Stimulated activated CD8-positive, alpha-beta memory T cell treated with anti-CD3 and anti-CD28 coated beads, Interleukin-4, amount 100 ng/mL, for 4 hours (primary cell): Measurements from ENCODE around the gene NTSR1.

ENCODE experiments used
- DNase-seq, 2 donors: peaks; one replicate each; pipeline ENCODE4 v3.0.0-alpha.2; 2020; ENCODE audit warnings: low read depth in 2 of 2, low spot score in 1 of 2

NTSR1 gene

DNA sequence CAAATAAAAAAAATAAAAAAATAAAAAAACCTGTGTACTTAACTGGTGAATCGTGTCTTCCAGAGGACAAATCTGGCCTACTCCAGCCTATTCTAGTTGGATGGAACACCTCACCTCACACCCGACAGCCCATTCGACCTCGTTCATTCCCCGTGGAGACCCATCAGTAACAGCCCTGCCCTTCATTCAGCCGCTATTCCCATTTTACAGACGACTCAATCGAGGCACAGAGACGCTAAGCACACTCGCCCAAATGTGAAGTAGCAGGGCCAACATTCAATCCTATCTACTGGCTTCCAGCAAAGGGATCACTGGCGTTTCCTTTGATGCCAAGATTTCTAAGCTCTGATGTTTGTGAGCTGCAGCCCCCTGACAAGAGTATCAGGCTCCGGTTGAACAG lies 1.8 kb upstream of the NTSR1 start:
- no peak for DNase-seq

DNA sequence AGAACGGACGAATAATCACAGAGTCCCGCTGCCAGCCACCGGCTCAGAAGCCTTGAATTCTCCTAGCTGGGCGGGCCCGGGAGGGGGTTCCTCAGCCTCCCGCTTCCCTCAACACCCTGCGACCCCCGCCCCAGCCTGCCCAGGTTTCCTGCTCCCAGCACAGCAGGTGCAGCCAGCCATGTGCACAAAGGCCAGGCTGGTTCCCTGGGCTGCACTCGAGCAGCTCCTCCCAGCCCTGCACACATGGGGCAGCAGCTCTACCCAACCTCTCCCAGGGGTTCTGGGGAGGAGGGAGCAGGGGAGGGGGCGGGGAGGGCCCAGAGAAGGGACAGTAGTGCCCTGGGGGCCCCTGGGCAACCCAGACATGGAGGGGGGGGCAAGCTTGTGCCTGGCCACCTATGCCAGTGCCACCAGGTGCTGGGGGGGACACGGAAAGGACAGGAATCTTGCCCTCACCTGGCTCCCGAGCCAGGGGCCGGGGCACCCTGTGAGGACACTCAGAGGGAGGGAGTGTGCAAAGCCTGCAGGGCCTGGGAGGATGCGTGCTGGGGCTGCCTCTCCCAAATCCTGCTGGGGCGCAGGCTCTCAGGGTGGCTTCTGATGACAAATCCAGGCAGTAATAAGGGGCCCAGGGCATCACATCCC lies 1.2 kb upstream of the NTSR1 start:
- DNase-seq, result no peak

DNA sequence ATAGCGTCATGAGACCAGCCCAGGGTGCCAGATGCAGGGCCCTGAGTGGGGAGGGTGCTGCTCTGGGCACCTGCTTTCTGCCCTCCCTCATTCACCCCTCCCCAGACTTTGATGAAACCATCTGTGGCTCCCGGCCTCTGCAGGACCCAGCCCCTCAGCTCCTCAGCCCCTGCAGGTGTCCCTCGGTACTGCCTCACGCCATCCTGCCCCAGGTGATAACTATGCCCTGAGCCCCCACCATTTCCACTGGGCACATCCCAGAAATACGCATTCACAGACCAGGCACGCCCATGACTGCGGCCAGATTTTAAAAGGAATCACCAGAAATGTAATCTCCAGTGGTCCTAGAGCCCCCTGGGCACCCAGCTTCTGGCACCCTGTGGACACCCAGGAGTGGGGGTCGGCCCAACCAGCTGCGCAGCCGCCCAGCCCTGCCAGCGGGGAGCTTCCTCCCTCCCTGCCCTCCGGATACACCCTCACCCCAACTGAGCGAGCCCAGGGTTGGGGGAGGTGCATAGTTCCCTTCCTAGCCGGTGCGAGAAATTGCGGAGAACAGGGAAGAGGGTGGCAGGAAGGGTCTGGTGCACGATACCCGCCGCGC lies 615 bp upstream of the NTSR1 start:
- DNase-seq, result no peak

DNA sequence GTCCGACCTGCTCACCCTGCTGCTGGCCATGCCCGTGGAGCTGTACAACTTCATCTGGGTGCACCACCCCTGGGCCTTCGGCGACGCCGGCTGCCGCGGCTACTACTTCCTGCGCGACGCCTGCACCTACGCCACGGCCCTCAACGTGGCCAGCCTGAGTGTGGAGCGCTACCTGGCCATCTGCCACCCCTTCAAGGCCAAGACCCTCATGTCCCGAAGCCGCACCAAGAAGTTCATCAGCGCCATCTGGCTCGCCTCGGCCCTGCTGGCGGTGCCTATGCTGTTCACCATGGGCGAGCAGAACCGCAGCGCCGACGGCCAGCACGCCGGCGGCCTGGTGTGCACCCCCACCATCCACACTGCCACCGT lies 885 bp downstream of the NTSR1 start:
- no peak for DNase-seq

DNA sequence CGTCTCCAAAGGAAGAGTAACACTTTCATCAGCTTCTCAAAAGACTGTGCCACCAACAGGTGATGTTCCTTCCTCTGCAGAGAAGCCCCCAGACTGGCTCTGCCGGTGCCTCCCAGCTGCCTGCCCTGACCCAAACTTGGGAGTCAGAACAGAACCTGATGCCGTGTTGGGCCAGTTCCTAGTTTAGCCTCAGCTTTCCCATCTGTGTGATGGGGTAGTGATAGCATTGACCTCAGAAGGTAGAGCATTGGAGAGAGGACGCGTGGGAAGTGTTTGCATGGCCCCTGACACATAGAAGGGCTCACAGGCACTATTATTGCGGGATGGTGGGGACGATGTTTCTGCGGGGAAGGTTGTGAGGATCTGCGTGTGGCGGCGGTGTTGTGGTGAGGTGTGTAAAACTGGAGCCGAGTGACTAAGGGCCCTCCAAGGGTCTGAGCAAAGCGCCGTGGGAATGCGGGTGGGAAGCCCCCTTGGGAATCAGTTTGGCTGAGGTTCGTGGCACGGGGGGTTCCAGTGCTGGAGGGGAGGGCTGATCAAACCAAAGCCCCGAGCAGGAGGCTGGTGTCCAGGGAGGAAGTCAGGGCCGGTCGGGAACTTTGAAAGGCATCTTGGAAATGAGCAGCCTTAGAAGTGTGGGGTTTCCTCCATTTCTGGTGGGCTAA lies 1.7 kb downstream of the NTSR1 start:
- DNase-seq, result no peak

DNA sequence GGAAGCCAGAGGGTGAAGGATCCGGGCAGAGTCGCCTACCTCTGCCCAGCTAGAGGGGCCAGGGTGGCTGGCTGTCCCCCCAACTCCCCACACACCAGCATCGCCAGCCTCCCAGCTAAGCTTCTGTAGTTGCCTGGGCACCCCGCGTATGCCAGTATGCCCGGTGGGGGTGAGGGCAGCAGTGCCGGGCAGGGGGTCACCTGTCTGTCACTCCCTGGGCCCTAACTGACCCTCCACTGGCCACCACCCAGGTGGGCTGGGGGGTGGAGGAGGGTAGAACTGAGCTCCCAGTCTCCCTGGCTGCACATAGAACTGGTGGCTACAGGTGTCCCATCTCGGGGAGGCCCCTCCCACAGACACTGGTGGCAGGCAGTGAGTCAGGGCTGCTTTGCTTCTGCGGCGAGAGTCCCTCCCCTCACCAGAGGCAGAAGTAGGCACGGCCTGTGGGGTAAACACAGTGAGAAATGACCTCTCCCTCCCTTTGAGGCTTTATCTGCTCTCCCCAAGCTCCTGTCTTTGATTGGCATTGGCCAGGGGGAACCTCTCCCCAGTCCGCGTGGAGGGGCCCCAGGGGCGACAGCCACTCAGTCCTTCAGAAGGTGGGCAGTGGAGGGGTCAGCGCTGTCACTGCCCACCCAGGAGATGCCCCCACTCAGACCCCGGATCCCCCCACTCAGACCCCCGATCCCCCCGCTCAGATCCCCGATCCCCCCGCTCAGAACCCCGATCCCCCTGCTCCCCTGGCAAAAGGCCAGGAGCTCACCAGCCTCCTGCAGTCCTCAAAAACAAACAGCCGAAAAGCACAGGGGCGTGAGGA lies 2.5 kb downstream of the NTSR1 start:
- peak; percentile 14 to 16 for DNase-seq

DNA sequence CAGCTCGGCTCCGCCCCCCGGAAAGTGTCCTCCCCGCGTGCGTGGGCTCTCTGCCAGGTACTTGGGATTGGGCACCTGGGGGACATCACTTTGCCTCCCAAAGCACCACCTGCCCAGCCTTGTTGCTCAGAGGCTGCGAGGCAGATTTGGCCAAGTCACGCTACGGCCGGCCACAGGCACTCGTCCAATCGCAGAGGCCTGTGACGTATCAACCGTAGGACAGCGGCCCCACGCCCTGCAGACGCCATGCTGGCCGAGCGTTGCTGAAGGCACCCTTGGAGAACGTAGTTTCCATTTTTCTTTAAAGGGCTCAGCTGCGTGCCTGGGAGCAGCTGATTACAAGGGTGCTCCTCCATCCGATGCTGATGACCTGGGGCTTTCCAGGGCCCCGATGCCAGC lies 3.1 kb downstream of the NTSR1 start:
- no peak for DNase-seq

DNA sequence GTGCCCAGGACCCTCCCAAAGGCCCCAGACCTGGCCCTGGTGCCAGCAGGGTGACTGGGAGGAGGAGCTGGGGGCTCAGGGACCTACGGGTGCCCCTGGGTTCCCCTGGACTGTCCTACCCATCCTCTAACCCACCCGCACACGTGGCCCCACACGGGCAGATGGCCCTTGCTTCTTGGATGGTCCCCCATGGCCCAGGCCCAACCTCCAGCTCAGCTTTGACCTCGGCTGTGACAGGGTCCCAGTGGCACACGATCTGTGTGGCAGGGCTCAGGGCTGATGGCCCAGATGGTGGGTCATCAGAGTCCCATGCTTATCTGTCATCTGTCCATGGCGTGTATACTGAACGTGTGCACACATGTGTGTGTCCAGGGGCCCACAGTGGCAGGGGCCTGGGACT lies 4.0 kb downstream of the NTSR1 start:
- DNase-seq, result no peak

DNA sequence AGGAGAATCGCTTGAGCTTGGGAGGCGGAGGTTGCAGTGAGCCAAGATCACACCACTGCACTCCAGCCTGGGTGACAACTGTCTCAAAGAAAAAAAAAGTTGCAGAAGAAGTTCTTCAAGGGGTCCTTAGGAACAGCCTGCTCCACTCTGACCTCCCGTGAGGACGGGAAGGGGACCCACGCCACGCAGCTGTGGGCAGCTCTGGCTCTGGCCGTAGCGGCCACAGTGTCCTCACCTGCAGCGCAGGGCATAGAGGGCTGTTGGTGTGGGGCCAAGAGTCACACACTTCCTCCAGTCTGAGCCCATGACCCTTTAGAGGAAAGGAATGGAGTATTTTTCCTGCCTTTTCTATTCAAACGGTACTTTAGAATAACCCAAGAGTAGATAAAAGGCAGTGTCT lies 5.4 kb downstream of the NTSR1 start:
- DNase-seq, result no peak

DNA sequence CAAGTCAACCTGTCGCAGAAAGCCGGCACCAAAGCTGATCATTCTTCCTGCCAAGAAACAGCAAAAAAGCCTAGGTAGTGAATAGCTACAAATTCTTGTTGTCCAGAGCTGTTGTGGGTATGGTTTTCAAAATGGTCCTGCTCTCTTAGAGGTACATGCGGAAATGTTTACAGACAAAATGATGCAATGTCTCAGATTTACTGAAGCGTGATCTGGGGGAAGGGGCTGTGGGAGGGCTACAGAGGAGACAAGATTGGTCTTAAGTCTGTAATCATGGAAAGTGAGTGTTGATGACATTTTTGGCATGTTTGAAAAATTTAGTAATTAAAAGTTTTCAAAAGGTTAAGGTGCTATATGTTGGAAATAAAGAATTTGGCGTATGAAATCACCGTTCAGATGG lies 6.2 kb downstream of the NTSR1 start:
- no peak for DNase-seq

DNA sequence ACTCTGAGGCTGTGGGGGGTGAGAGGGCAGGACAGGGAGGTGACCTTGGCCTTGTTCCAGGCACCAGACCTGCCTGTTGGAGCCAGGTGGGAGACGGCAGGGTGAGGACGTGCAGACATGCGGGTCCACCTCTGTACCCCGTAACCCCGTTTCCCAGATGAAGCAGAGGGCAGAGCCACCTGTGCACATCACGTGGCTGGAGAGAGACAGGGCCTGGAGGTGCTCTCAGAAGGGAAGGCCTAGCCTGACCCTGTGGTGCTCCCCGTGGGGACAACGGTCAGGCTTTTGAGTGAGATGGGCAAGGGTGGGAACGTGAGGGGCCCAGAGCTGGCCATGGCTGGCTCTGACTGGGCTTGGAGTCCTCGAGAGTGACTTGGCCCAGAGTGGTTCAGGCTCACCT lies 6.6 kb downstream of the NTSR1 start:
- no peak for DNase-seq

DNA sequence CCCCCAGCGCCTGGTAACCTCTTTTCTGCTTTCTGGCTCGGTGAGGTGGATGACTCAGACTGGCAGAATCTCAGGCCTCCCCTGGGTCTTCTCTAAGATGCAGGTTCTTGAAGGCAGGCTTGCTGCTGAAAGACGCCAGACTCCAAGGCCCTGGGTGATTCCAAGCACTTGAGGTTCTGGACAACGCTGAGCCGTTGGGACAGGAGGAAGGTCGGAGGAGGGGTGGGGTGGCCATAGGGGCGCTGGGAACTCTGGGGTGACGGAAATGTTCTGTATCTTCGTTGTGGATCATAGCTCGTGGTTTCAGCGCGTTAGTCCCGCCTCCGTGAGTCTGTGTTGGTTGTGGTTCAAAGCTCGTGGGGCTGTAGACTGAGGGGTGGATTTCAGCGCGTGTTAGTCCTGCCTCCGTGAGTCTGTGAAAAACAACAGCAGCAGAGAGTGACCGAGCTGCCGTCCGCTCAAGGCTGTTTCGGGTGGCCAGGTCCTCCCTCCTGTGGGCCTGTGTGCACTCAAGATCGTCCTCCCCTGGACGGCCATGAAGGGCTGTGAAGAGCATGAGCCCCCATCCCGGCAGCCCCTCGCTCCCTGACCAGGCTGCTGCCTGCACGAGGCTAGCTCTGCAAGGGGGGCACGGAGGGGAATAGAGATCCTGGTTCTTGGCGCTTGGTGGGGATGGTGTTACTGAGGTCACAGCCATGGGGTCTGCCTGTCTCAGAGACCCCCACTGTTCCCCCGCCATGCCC lies 7.7 kb downstream of the NTSR1 start:
- DNase-seq, result peak in 1 of 2 donors; percentile 14

DNA sequence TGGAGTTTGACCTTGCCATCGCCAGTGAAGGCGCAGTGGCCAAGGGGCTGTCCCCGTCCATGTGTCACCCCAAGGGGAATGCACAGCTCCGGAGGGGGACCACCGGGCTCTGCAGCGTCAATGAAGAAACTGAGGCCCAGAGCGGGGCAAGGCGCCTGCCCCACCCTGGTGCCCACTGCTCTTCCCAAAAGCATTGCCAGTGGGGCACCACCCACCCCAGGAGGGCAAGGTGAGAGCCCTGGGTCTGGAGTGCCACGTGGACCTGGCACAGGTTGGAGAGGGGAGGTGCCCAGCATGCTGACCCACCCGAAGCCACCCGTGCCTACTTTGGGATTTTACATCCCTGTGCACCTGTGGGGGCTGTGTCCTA lies 8.3 kb downstream of the NTSR1 start:
- DNase-seq, result no peak

DNA sequence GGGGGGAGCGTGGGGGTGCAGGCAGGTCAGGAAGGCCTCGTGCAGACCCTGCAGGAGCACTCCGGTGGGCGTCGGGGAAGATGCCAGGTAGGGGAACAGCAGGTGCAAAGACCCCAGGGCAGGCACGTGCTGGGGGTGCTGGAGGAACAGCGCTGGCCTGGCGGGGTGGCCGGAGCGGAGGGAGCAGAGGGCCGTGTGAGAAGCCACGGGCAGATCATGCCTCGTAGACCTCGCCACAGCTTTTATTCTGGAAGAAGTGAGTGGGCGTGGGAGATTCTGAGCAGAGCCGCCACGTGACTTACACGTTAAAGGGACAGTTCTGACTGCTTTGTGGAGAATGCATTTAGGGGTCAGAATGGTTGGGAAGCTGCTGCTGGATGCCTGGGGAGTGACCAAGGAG lies 9.3 kb downstream of the NTSR1 start:
- DNase-seq, result no peak

DNA sequence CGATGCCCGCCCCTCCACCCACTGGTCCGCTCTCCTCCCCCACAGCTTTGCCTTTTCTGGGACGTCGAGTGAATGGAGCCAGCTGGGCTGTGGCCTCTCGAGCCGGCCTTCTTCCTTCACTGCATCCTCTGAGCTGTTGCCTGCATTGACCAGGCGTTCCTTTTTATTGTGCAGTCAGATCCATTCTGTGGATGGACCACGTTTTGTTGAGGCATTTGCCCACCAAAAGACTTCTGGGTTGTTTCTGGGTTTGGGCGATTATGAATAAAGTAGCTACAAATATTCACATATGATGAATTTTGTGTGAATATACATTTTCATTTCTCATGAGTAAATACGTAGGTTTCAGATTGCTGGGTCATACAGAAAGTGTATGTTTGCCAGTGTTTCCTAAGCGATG lies 9.9 kb downstream of the NTSR1 start:
- no peak for DNase-seq

DNA sequence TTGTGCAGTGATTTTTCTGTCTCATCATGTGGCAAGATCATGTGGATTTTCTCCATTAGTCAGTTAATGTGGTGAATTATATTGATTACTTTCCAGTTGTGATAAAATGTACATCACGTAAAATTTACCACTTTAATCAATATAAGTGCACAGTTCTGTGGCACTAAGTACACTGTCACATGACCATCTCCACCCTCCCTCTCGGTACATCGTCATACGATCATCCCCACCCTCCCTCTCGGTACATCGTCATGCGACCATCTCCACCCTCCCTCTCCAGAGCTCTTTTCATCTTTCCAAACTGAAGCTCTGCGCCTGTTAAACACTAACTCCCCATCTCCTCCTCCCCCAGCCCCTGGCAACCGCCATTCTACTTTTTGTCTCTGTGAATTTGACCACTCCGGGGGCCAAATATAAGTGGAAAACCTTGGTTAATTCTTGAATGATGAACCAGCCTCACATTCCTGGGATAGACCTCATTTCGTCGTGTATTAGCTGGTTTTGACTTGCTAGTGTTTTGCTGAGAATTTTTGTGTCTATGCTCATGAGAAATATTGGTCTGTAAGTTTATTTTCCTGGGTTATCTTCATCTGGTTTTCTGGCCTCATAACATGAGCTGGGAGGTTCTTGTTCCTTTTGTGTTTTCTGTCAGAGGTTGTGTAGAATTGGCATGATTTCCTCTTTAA lies 10.8 kb downstream of the NTSR1 start:
- DNase-seq, result no peak

DNA sequence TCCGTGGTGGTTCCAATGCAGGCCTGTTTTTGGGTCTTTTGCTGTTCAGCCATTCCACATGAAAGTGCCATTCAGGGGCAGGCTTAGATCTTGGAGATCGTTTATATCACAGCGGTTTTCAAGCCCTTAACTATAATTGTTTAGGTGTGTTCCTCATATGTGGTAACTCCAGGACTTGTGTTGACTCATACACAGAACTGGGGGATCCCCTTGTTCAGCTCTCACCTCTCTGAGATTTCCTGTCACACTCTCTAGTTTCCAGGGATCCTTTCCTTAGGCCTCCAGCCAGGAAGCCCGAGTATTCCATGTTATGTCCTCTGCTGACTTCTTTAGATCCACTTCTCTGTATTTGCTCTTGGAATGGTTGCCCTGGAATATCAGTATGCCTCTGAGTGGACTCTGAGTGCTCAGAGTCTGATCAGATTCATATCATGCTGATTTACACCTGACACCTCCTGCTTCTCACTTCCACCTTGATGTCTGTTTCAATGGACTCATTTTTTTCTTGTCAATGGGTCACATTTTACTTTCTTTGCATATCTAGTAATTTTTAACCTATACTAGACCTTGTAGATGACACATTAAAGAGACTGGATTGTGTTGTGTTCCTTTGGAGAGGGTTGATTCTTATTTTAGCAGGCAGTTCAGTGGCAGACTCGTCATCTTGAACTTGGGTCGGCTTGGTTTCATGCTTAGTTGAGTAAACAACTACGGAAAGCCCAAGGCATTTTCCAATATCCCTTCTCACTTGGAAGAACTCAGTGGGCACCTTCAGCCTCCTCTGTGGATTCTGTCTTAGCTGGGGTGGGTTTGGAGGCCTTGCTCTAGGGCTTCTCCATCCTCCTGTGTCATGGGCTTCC lies 13.1 kb downstream of the NTSR1 start:
- no peak for DNase-seq

DNA sequence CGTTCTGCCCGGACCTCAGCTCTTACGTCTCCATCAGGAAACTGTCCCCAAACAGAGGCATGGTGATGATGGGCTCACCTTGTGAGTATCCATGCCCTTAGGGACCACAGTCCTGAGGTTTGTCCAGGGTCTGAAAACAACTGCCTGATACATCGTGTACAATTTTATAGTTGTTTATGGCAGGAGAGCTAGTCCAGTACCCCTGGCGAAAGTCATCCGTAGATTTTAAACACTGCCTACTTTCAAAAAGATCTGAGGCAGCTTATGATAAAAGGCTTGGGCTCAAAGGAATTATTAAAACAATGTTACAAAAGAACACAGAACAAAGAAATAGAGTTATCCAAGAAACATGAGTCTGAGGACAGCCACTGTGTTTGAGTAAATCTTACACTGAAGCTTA lies 14.0 kb downstream of the NTSR1 start:
- no peak for DNase-seq

DNA sequence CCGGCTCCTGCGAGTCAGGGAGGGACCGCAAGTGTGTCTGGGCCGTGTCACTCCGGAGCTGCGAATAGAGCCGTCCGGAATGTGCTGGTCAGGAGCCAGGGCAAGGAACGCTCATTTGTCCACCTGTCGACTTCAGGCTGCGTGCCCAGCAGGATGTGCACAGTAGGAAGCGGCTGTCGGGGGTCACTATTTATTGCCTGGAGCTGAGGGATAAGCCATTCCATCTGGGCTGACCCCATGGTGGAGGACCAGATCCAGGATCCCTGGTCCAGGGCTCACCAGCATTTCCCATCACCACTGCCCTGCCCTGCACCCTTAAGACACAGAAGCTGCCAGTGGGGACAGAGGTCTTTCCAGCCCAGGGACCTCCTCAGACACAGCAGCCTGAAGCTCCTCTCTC lies 14.7 kb downstream of the NTSR1 start:
- no peak for DNase-seq
